ENCODE measurements around the gene MAP3K15.

- TF ChIP-seq POLR2AphosphoS5 (IDR thresholded peaks at IDR 0.05; ENCODE audit: low read depth, low read length) (no peak), POLR2A (IDR thresholded peaks at IDR 0.05; ENCODE audit: low read depth, low read length) (no peak)
These were observed 35.9 kb downstream of the MAP3K15 start for GRCh38 chrX:19479458-19479857.
